ENCODE results near the gene RNF130.

DNA sequence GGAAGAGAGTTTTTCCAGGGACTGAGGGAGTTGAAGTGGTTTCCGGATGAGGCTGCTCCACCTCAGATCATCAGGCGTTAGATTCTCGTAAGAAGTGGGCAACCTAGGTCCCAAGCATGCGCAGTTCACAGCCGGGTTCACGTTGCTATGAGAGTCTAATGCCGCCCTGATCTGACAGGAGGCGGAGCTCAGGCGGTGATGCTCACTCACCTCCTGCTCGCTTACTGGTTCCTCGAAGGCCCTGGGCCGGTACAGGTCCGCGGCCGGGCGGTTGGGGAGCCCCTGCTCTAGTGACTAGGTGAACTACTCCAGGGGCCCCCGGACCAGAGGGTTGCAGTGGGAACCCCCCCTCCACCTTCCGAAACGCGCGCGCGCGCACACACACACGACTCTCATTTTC is 997 bp upstream of the RNF130 start:
- no peak for TF ChIP-seq POLR2A (IDR thresholded peaks at IDR 0.05)
- no peak for TF ChIP-seq CTCF (IDR thresholded peaks at IDR 0.05)
